Left cardiac atrium (tissue), 4 donors: Measurements from ENCODE around the gene EEF1A2. TPM values are rescaled to one million over a fixed set of nuclear protein-coding genes. Genes with fewer than 3 reads are reported as not detected.

Source experiments
- ATAC-seq, 2 donors: fragments of 200-7000 bp; cut with Tn5 transposase; one replicate each; pipeline ENCODE4 v1.9.1; 2020; ENCODE audit warnings: mild to moderate bottlenecking in 2 of 2, moderate library complexity in 2 of 2
- DNase-seq: peaks from one replicate; pipeline ENCODE4 v3.0.0-alpha.2; 2020
- intact Hi-C, 2 donors: fragments of 100-400 bp; cut with DNase I; formaldehyde crosslinking; loops; one replicate each; pipeline versions ENCODE4 v1.14.1 to v1.15.1; 2022 to 2023
- total RNA-seq, 2 donors: library from RNA; stranded (reverse); fragmentation: NEBNext Ultra II Directional; extraction: Animal tissue kit (Norgen Biotek cat#: 25700); gene quantifications; one replicate each; pipeline ENCODE4 v1.2.1, GENCODE V29; 2021
- donor health status: DM: no; HTN: yes; CAD: no.
- donor health status: DM: no; HTN: yes; CAD: no; lungs with severe emphysema.
- donor health status: DM: yes; HTN: yes; CAD: no.
- donor health status: Dilated cardiomyopathy.

Gene EEF1A2
- total RNA-seq, 2 donors from 2014 or later = 656 to 679 TPM

DNA sequence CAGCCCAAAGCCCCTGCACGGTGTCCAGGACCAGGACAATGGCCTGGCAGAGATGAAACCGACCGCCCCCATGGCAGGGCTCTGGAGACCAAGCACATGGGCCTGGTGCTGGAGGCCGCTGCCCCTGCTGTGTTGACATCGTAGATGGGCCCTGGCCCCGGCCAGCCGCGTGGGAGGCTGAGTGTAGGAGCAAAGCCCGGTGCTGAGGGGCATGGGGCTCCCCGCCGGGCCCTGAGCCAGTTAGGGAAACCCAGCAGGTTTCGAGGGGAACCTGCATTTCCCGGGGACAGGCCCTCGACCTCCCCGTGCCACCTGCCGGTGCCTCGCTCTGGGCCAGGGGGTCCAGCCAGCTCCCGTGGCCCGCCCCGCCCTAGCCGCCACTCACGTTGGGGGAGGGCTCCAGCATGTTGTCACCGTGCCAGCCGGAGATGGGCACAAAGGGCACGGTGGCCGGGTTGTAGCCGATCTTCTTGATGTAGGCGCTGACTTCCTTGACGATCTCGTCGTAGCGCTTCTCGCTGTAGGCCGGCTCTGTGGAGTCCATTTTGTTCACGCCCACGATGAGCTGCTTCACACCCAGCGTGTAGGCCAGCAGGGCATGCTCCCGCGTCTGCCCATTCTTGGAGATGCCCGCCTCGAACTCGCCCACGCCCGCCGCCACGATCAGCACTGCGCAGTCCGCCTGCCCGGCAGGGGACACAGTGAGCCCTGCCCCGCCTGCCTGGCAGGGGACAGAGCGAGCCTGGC is 4.3 kb downstream of the EEF1A2 start:
- no peak for ATAC-seq
- DNase-seq = peak; percentile 18
- intact Hi-C loops = no loop called here

DNA sequence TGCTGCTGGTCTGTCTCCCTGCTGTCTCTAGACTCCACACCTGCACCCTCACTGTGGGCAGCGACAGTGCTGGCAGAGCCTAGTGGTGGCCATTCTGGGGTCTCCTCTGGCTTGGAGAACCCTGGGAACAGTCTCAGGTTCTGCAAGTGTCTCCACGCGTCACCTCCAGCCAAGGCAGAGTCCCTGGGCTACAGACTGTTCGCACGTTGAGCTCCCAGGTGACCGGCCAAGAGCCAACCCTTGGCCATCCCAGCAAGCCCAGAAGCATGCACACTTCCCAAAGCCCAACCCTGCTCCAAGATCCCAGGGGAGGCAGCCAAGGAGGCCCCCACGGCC is 4.8 kb downstream of the EEF1A2 start:
- ATAC-seq (no peak), DNase-seq (peak; percentile 15)
- intact Hi-C loops = no loop called here

DNA sequence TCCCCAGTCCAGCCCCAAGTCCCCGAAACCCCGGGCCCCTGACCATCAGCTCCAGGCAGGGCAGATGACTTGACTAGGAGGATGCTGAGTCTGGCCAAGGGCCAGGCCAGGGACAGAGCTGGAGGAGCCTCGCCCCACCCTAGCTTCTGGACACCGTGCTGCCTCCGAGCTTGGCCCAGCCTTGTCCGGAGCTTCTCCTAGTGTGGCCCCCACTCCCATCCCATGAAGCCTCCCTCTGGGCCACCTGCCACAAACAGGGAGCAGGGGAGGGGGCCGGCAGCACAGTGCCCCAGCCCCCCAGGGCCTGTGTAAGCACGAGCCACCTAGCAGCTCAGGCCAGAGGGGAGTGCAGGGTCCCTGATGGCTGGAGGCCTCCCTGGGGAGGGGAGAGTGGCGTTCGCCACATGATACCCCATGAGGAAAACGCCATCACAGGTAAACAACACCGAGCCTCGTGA is 5.3 kb downstream of the EEF1A2 start:
- DNase-seq = peak; percentile 27
- intact Hi-C loops = no loop called here
- no peak for ATAC-seq

DNA sequence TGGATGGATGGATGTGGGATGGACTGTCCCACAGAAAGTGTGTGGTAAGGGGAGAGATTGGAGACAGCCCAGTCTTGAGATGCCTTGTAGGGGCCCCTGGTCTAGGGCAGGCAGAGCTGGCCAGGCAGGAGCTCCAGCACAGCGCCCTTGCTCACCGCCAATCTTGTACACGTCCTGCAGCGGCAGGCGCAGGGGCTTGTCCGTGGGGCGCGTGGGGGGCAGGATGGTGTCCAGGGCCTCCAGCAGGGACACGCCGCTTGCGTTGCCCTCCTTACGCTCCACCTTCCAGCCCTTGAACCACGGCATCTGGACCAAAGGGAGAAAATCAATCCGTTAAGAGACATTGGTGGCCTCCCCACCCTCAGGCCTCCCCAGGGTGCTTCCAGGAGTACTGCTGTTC is 5.9 kb downstream of the EEF1A2 start:
- ATAC-seq = no peak
- peak; percentile 13 for DNase-seq
- intact Hi-C loops = no loop called here

DNA sequence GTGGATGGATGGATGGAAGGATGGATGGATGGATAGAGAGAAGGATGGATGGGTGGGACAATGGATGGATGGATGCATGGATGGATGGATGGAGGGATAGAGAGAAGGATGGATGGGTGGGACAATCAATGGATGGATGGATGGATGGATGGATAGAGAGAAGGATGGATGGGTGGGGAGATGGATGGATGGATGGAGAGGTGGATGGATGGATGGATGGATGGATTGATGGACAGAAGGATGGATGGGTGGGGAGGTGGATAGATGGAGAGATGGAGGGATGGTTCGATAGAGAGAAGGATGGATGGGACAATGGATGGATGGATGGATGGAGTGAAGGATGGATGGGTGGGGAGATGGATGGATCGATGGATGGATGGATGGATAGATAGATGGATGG is 6.4 kb downstream of the EEF1A2 start:
- intact Hi-C loops = no loop called here
- ATAC-seq = no peak

DNA sequence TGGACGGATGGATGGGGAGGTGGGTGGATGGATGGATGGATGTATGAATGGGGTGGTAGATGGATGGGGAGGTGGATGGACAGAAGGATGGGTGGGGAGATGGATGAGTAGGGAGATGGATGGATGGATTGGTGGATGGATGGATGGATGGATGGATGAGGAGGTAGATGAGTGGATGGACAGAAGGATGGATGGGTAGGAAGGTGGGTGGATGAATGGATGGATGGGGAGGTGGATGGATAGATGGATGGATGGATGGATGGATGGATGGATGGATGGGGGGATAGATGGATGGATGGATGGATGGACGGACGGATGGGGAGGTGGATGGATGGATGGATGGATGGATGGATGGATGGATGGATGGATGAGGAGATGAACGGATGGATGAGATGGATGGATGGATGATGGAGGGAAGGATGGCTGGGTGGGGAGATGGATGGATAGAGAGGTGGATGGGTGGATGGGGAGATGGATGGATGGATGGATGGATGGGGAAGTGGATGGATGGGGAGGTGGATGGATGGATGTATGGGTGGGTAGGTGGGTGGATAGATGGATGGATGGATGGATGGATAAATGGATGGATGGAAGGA is 7.2 kb downstream of the EEF1A2 start:
- ATAC-seq = no peak
- no peak for DNase-seq
- intact Hi-C loops = no loop called here

More for the DNA sequence above, 6.4 kb downstream of the EEF1A2 start:
- no peak for DNase-seq

DNA sequence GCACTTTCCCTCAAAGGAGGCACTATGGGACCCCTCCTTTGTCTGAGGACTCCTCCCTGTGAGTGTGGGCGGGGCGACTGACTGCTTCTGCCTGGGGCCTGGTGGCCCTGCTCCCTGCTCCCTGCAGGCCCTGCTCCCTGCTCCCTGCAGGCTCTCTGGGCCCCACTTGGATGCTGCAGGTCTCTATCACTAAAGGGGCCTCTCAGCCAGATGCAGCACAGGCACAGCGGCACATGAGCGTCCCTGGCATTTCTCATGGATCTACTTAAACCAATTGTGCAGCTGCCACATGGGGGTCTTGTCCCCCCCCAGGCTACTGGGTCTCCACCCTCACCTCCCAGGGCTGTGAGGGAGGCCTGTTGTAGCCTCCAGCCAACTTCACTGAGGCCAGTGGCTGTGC is 7.8 kb downstream of the EEF1A2 start:
- DNase-seq (no peak), ATAC-seq (no peak)
- intact Hi-C loops = no loop called here

DNA sequence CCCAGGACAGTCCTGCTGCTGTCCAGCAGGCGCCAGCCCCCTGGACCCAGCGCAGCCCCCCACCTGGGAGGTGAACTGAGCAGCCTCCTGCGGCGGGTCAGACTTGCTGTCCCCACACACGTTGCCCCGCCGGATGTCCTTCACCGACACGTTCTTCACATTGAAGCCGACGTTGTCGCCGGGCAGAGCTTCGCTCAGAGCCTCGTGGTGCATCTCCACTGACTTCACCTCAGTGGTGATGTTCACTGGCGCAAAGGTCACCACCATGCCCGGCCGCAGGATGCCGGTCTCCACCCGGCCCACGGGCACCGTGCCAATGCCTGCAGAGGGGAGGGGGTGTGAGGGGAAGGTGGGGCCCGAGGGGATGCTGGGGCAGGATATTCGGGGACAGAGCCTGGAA is 8.5 kb downstream of the EEF1A2 start:
- DNase-seq (no peak), ATAC-seq (peak in 1 of 2 donors; percentile 11)
- intact Hi-C loops = no loop called here

DNA sequence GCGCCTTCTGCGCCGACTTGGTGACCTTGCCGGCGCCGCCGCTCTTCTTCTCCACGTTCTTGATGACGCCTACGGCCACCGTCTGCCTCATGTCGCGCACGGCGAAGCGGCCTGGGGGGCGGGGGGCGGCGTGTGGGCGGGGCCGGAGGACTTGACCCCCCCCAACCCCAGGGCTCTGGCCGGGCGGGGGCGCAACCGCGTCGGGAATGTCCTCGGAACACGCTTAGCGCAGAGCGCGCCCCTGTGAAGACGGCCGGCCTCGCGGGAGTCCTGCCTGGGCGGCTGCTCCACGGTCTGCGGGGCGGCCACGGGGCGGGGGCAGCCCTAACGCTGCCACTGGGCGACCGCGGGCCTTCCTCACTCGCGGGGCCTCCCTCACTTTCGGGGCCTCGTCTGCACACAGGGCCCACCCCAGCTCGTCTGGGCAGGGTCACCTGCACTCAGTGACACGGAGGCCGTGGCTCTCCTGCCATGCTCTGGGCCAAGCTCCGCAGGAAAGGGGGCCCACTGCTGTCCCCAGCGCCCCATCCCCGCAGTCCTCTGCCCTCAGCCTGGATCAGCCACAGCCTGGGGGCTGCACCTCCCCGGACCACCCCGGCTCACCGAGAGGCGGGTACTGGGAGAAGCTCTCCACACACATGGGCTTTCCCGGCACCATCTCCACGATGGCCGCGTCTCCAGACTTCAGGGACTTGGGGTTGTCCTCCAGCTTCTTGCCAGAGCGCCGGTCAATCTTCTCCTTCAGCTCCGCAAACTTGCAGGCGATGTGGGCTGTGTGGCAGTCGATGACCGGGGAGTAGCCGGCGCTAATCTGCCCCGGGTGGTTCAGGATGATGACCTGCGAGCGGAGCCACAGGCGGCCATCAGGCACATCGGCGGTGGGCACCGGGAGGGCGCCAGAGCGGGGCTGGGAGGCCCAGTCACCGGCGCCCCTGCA is 10.3 kb downstream of the EEF1A2 start:
- intact Hi-C loops = no loop called here
- ATAC-seq = no peak
- DNase-seq = no peak

DNA sequence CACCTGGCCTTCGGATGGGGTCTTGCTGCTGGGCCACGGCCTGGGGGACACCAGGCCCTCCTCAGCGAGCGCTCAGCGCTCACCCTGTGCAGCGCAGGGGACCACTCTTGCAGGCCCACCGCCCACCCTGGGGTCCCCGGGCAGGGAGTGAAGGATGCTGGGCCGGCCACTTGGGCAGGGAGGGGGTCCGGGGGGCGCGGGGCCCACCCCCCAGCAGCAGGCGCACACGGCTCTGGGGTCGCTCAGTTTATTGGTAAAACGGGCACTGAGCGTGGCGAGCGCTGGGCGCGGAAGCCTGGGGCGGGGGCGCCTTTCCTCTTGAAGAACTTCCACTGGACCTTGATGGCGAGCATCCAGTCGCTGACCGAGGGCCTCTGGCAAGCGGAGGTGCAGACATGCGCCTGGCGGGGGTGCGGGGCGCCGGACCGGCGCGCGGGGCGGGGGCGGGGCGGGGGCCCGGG is 11.1 kb downstream of the EEF1A2 start:
- ATAC-seq = no peak
- no peak for DNase-seq
- intact Hi-C loops = no loop called here

DNA sequence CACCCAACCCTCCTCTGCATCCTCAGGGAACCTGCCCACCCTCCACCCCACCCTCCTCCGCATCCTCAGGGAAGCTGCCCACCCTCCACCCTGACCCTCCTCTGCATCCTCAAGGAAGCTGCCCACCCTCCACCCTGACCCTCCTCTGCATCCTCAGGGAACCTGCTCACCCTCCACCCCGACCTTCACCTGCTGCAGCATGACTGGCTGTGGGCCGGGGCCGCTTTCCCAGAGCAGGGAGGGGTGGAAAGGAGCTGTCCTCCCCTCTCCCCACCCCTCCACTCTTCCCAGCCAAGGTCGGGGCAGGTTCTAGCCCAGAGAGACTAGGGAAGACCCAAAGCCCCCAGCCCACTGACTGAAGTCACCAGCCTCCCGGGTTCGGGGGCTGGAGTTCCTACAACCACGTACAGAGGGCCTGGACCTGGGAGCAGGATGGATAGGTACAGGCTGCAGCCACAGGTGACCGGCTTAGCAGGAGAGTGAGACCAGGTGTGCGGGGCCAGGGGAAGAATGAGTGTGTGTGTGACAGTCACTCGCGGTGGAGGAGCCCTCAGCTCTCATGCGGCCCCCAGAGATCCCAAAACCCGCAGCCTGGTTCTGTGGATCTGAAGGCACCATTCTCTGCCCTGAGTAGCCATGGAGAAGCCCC is 11.6 kb downstream of the EEF1A2 start:
- ATAC-seq (no peak), DNase-seq (no peak)
- intact Hi-C loops = no loop called here

DNA sequence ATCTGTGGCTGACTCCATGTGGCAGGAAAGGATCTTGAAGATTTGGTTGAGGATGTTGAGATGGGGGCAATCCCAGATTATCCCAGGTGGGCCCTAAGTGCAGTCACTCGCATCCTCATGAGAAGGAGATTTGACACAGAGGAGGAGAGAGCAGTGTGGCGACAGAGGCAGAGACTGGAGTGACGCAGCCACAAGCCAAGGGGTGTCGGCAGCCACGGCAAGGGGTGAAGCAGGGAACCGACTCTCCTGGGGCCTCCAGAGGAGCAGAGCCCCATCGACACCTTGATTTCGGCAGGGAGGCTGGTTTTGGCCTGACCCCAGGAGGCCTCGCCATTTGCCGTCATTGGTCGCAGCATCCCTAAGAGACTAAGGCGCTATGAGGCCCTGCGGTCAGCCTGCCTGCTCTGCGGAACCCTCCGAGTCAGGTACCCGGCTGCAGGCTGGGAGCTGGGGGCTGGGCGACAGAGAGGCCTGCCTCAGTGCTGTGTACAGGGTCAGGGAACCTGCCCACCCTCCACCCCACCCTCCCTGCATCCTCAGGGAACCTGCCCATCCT is 12.5 kb downstream of the EEF1A2 start:
- ATAC-seq = no peak

DNA sequence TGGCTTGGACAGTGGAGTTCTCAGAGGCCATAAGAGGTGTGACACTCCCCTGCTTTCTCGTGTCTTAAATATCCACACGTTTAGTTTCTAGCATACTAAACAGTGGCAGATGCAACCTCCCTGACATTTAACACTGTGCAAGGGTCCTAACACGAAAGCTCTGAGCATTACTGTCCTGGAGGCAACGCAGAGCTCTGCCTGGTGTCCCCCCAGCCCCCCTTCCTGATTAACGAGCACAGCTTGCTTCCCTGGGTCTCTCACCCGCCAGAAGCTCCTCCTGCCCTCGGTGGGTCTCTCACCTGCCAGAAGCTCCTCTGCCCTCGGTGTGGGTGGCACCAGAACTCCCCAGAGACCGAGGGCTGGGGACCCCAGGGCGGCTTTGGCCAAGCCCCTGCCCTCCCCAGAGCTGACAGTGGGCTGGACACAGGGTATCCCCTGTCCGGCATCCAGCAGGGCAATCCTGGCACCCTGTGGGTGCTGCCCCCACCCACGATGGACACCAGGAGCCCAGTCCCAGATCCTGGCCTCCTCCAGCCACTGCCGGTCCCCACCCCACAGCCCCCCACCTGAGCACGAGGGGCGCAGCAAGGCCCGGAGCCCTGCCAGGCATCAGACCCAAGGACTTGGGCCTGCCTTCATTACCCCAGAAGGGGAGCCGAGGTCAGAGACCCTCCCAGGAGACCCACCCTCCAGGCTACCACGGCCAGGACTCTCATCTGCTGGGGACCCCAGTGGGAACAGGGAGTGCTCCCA is 14.1 kb downstream of the EEF1A2 start:
- ATAC-seq (peak; percentile 2), DNase-seq (no peak)
- intact Hi-C loops = loop anchor here in 1 of 2 donors (5.0 kb wide), 1 partner anchor 43 kb away; no protein-coding TSS in a partner anchor

More for the DNA sequence above, 12.5 kb downstream of the EEF1A2 start:
- DNase-seq = no peak
- intact Hi-C loops = no loop called here

DNA sequence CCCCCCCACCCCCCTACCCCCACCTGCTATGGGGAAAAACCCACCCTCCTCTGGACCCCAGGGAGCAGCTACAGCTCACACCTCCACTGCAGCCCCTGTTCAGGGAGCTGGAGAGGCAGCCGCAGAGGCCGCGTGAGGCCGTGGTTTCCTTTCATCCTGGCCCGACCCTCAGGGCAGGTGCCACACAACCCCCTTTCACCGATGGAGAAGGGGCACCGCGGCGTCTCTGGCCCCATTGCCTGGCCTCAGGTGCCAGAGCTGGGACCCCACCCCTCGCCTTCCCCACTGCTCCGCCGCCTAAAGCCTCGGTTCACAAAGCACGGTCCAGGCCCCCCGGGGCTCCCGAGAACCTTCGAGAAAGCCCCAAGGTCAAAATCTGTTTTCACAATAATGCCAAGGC is 14.6 kb downstream of the EEF1A2 start:
- peak in 1 of 2 donors; percentile 3 for ATAC-seq
- intact Hi-C loops = loop anchor here in 1 of 2 donors (5.0 kb wide), 1 partner anchor 42 kb away; no protein-coding TSS in a partner anchor
- no peak for DNase-seq

DNA sequence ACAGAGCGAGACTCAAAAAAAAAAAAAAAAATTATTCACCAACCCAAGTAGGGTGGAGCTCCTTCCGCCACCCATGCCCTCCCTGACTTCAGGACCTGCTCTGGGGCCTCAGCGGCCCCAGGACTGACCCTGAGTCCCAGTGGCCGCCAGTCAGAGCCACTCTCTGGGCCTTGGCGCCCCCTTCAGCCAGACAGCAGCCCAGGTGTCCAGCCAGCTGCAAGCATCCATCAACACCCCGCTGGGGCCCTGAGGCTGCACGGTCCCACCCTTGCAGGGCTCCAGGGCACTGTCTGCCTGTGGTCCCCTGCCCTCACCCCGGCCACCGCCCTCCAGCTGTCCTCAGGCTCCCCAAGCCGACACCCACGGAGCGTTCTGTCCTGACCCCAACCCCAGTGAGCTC is 15.0 kb downstream of the EEF1A2 start:
- no peak for DNase-seq
- intact Hi-C loops = loop anchor here in 1 of 2 donors (5.0 kb wide), 1 partner anchor 42 kb away; no protein-coding TSS in a partner anchor
- peak; percentile 1 to 25 for ATAC-seq

DNA sequence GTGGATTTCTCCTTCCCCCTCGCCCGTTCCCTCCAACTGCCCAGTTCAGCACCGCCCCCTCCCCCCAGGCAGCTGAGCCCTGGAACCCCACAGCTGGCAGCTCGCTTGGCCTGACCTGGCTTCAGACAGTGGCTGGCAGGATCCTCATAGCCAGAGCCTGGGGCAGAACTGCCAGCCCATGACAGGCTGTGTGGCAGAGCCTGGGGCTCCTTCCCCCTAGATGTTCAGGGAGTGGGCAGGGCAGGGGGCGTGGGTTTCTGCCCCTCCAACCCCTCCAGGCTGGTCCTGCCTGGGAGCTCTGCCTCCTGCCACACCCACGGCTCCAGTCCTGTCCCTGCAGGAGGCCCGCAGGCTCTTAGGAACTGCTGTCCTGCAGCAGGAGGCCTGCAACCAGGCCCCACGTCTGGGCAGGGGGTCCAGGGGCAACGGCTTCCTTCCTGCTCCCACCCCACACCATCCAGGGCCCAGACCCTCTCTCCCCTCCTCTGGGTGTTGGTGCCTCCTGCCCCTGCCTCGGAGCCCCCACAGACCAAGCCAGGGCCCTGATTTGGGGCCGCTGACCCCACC is 16.8 kb downstream of the EEF1A2 start:
- intact Hi-C loops = loop anchor here in 1 of 2 donors (5.0 kb wide), 1 partner anchor 40 kb away; no protein-coding TSS in a partner anchor
- ATAC-seq = no peak
- no peak for DNase-seq

DNA sequence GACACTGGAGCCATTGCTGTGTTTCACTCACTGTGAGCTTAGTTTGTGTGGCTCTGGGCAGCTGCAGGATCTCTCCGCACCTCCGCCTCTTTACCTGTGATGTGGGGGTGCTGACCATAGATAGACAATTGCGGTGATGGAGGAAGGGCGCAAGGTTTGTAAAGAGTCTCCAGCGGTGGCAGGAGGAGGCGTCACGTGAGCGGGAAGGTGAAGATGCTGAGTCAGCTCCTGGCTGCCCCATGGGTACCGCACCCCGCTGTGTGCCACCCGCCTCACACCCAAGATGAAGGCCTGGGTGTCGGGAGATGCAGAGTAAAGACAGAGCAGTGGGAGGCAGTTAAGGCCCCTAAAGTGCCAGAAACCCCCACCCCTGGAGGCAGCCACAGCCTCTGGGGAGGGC is 17.4 kb downstream of the EEF1A2 start:
- ATAC-seq (no peak), DNase-seq (no peak)
- intact Hi-C loops = loop anchor here in 1 of 2 donors (5.0 kb wide), 1 partner anchor 39 kb away; no protein-coding TSS in a partner anchor
